ENCODE data around the gene C6orf47. TPM values are rescaled to one million over a fixed set of nuclear protein-coding genes. Genes with fewer than 3 reads are reported as not detected.

Gene C6orf47
- total and polyA plus RNA-seq, 10 of the 15 experiments (the other 5 are each of a cell fraction or from before 2014, with no cell fraction given) = 0.16 to 20.4 (median 17.3) TPM; not detected in 1

DNA sequence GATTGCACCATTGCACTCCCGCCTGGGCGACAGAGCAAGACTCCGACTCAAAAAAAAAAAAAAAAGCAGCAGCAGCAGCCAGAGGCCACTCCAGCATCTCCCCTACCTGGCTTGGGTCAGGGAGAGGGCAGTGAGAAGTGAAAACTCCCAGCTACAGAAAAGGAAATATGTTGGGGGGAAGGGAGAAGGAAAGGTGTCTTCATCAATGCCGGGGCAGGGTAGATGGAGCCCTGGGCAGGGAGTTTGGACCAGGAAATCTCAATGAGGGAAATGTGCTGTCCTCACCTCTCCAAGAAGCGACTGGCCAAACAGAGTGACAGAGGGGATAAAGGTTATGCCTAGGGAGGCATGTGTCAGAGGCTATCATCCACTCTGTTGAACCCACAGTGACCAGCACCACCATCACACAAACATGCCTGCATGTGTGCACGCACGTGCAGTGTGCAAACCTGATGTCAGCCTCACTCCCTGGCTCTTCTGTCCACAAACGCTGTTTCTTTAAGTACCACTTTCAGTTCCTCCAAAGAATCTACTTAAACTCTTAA is 46.4 kb downstream of the C6orf47 start (continued):
- TF ChIP-seq CEBPZ (IDR thresholded peaks at IDR 0.05; ENCODE audit: low read depth, low read length) (no peak), E2F4 (IDR thresholded peaks at IDR 0.05; ENCODE audit: low read depth, low read length) (no peak), HDAC2 (IDR thresholded peaks at IDR 0.05) (no peak), ZNF622 (IDR thresholded peaks at IDR 0.05) (no peak), SUPT20H (IDR thresholded peaks at IDR 0.05; ENCODE audit: borderline replicate concordance, control insufficient read depth, low read depth, low read length) (no peak), HDGF (IDR thresholded peaks at IDR 0.05) (peak; percentile 50; the same call in 1 of the 2 replicates), TAF1 (IDR thresholded peaks at IDR 0.05; ENCODE audit: borderline replicate concordance, low read depth, low read length) (no peak), RELA (IDR thresholded peaks at IDR 0.05; ENCODE audit: borderline replicate concordance, partially characterized antibody) (no peak), EED (IDR thresholded peaks at IDR 0.05; ENCODE audit: low read depth) (no peak), FOS (IDR thresholded peaks at IDR 0.05; ENCODE audit: borderline replicate concordance, extremely low read depth, insufficient read length) (no peak), CBFB (IDR thresholded peaks at IDR 0.05; ENCODE audit: low read depth) (no peak), BCL11A (IDR thresholded peaks at IDR 0.05; ENCODE audit: low read depth, low read length) (no peak), EZH2 (IDR thresholded peaks at IDR 0.05; ENCODE audit: borderline replicate concordance, control insufficient read depth, low read depth, low read length) (no peak), CHD4 (IDR thresholded peaks at IDR 0.05) (no peak)
- TF ChIP-seq, protein P1, sequence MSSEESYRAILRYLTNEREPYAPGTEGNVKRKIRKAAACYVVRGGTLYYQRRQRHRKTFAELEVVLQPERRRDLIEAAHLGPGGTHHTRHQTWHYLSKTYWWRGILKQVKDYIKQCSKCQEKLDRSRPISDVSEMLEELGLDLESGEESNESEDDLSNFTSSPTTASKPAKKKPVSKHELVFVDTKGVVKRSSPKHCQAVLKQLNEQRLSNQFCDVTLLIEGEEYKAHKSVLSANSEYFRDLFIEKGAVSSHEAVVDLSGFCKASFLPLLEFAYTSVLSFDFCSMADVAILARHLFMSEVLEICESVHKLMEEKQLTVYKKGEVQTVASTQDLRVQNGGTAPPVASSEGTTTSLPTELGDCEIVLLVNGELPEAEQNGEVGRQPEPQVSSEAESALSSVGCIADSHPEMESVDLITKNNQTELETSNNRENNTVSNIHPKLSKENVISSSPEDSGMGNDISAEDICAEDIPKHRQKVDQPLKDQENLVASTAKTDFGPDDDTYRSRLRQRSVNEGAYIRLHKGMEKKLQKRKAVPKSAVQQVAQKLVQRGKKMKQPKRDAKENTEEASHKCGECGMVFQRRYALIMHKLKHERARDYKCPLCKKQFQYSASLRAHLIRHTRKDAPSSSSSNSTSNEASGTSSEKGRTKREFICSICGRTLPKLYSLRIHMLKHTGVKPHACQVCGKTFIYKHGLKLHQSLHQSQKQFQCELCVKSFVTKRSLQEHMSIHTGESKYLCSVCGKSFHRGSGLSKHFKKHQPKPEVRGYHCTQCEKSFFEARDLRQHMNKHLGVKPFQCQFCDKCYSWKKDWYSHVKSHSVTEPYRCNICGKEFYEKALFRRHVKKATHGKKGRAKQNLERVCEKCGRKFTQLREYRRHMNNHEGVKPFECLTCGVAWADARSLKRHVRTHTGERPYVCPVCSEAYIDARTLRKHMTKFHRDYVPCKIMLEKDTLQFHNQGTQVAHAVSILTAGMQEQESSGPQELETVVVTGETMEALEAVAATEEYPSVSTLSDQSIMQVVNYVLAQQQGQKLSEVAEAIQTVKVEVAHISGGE (CRISPR knock-in tag; IDR thresholded peaks at IDR 0.05) = no peak
- TF ChIP-seq, protein P2, sequence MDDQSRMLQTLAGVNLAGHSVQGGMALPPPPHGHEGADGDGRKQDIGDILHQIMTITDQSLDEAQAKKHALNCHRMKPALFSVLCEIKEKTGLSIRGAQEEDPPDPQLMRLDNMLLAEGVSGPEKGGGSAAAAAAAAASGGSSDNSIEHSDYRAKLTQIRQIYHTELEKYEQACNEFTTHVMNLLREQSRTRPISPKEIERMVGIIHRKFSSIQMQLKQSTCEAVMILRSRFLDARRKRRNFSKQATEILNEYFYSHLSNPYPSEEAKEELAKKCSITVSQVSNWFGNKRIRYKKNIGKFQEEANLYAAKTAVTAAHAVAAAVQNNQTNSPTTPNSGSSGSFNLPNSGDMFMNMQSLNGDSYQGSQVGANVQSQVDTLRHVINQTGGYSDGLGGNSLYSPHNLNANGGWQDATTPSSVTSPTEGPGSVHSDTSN (IDR thresholded peaks at IDR 0.05; ENCODE audit: insufficient replicate concordance, low read depth, low read length) = no peak
- TF ChIP-seq, protein P3, sequence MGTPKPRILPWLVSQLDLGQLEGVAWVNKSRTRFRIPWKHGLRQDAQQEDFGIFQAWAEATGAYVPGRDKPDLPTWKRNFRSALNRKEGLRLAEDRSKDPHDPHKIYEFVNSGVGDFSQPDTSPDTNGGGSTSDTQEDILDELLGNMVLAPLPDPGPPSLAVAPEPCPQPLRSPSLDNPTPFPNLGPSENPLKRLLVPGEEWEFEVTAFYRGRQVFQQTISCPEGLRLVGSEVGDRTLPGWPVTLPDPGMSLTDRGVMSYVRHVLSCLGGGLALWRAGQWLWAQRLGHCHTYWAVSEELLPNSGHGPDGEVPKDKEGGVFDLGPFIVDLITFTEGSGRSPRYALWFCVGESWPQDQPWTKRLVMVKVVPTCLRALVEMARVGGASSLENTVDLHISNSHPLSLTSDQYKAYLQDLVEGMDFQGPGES (IDR thresholded peaks at IDR 0.05) = no peak
